Head of caudate nucleus (tissue), 42 donors: ENCODE measurements around the gene FNDC5.

Experiments
- DNase-seq, 42 donors: peaks; one replicate each; pipeline versions ENCODE4 v3.0.0 to v3.0.0-alpha.2; 2020 to 2021; ENCODE audit warnings: mixed read lengths in 7 of 42
- intact Hi-C: fragments of 100-400 bp; cut with DNase I; formaldehyde crosslinking; loops from one replicate; pipeline ENCODE4 v1.15.0; 2022

Gene FNDC5

GRCh38 chr1:32872192-32872460, 1.4 kb upstream of the FNDC5 start:
- peak in 1 of 42 donors; percentile 36 for DNase-seq
- intact Hi-C loops: loop anchor here (5.0 kb wide), 1 partner anchor 55 kb away; the partner anchor contains the start of genes S100PBP and YARS1

GRCh38 chr1:32871364-32872191, 866 bp upstream of the FNDC5 start:
- intact Hi-C loops: loop anchor here (5.0 kb wide), 1 partner anchor 54 kb away; the partner anchor contains the start of genes S100PBP and YARS1
- peak in 7 of 42 donors; percentile 6 to 42 (median 18) for DNase-seq

- DNase-seq: peak in 5 of 42 donors; percentile 7 to 42 (median 16)
- intact Hi-C loops: loop anchor here (5.0 kb wide), 1 partner anchor 53 kb away; the partner anchor contains the start of genes S100PBP and YARS1
Measured at GRCh38 chr1:32869923-32870614, 643 bp downstream of the FNDC5 start.

GRCh38 chr1:32868806-32869455, 1.8 kb downstream of the FNDC5 start:
- intact Hi-C loops: no loop called here
- DNase-seq: peak in 1 of 42 donors; percentile 30

GRCh38 chr1:32868085-32868484, 2.6 kb downstream of the FNDC5 start:
- intact Hi-C loops: no loop called here
- peak in 1 of 42 donors; percentile 29 for DNase-seq

GRCh38 chr1:32867671-32868070, 3.0 kb downstream of the FNDC5 start:
- DNase-seq: peak in 1 of 42 donors; percentile 23
- intact Hi-C loops: no loop called here

GRCh38 chr1:32867151-32867550, 3.6 kb downstream of the FNDC5 start:
- intact Hi-C loops: no loop called here
- DNase-seq: no peak

GRCh38 chr1:32865639-32866405, 4.9 kb downstream of the FNDC5 start:
- no peak for DNase-seq
- intact Hi-C loops: no loop called here

GRCh38 chr1:32864375-32865019, 6.2 kb downstream of the FNDC5 start:
- intact Hi-C loops: no loop called here

GRCh38 chr1:32863881-32864245, 6.8 kb downstream of the FNDC5 start:
- intact Hi-C loops: no loop called here
- DNase-seq: no peak

More at GRCh38 chr1:32864375-32865019, 6.2 kb downstream of the FNDC5 start:
- DNase-seq: no peak

- intact Hi-C loops: no loop called here
- no peak for DNase-seq
Measured at GRCh38 chr1:32863218-32863880, 7.4 kb downstream of the FNDC5 start.

GRCh38 chr1:32861904-32862695, 8.6 kb downstream of the FNDC5 start:
- intact Hi-C loops: no loop called here
- DNase-seq: no peak

GRCh38 chr1:32860566-32860965, 10.1 kb downstream of the FNDC5 start:
- no peak for DNase-seq
- intact Hi-C loops: no loop called here

GRCh38 chr1:32859915-32860314, 10.8 kb downstream of the FNDC5 start:
- intact Hi-C loops: no loop called here
- DNase-seq: peak in 1 of 42 donors; percentile 25

GRCh38 chr1:32858791-32859190, 11.9 kb downstream of the FNDC5 start:
- intact Hi-C loops: no loop called here
- peak in 27 of 42 donors; percentile 33 to 84 (median 59) for DNase-seq

- peak in 2 of 42 donors; percentile 37 to 43 for DNase-seq
- intact Hi-C loops: no loop called here
Measured at GRCh38 chr1:32858136-32858535, 12.6 kb downstream of the FNDC5 start.
